Measurements from ENCODE around the gene PDE4D.

The PDE4D gene

GRCh38 chr5:59236986-59237385, 656.5 kb downstream of the PDE4D start:
- no peak for DNase-seq

- DNase-seq: no peak
Observed at GRCh38 chr5:59236448-59236847, 657.1 kb downstream of the PDE4D start.

- DNase-seq: no peak
Observed at GRCh38 chr5:59234236-59234635, 659.3 kb downstream of the PDE4D start.

GRCh38 chr5:59231221-59231931, 662.1 kb downstream of the PDE4D start:
- no peak for DNase-seq

DNA sequence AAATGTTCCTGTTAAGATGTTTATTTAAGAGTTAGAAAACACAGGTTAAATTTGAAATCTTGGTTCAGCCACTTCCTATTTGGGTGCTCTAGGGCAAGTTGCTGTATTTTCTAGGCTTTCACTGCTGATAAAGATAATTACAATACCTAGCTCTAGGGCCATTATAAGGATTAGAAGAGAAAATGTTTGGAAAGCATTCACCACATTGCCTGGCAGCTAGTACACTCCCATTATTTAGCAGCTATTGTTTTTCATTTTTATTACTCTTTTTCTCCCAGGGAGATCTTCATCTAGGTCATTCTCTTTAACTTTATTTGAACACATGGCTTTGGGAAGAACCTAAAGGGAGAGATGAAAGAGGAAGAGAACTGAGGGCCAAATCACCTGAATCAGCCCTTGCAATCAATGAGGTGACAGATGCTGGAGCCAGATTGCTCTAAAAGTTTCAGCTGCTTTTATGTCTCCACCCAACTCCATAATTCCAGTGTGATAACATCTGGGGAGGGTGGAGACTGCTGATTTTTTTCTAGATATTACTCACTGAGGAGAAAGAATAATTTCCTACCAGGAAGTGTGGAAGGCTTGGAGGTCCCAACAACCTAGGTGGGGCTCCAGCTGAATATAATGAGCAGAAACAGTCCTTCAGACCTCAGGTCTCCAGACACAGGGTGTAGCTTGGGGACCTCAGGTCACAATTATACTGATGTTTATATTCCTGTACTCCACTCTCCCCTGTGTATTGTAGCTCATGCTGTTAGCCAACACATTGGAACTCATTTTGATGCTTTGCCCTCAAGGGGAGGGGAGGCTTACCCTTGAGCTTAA, 670.6 kb downstream of the PDE4D start:
- DNase-seq: no peak

DNA sequence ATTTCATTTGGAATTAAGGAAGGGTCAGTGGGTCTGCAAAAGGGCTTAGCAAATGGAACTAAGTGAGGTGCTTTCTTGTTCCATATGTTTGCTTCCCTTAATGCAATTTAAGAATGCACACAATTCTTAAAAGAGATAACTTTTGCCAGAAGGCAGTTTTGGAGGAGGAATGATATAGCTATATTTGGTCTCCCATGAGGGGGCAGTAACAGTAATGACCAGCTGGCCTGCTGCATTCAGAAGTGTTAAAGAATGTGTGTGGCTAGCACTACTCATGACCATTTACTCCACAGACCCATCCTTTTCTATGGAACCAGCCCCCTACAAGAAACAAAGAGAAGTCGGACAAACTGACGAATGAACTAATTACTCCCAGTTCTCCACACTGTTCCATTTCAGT, 671.8 kb downstream of the PDE4D start:
- no peak for DNase-seq

DNA sequence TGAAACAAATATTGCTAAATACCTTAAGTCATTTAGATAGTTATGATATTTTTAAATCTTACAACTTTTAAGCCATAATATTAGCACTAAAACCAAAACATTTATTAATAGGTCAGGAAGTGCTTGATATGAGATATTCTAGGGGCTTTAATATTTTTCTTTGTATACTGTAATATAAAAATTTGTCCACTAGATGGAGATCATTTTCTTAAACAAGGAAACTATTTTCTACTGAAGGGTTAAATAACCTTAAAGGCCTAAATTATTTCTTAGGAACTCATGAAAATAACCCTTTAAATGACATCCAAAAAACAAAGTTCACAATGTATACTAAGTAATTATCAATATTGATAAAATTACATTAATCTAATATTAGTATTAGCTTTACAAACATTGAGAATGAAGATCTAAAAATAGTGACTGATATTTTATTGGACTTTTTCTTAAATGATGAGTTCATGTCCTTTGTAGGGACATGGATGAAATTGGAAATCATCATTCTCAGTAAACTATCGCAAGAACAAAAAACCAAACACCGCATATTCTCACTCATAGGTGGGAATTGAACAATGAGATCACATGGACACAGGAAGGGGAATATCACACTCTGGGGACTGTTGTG, 675.0 kb downstream of the PDE4D start:
- no peak for DNase-seq

DNA sequence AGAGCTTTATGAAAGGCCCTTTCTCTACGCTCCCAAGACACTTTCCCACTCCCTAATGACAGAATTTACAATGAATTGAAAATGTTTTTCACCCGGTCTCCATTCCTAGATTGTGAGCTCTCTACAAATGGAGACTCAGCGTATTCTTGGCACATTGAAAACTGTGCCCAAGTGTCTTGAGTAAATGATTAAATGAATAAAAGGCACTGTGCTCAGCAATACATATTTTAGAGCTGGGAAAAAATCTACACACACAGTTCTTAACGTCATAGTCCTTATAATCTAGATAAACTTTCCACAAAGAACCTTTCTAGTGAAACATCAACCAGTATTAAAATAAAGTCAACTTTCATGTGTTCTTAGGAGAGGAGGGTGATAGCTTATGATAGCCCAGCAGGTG, 676.7 kb downstream of the PDE4D start:
- no peak for DNase-seq

DNA sequence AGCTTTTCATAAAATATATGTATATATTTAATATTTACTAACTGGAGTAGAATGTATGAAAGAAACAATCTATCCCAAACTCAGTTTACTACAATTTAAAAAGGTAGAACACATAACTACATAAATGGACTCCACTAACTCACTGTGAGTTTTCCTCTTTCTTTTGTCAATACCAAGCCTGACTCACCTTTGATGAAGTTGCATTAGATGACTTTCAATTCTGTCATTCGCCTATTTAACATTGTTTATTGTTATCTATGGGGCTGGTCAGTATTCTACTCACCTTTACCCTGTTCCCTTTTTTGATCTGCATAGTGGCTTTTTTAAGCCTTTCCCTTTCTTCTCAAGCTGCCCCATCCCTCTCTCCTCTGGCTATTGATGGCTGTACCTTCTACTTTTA, 680.9 kb downstream of the PDE4D start:
- DNase-seq: no peak

DNA sequence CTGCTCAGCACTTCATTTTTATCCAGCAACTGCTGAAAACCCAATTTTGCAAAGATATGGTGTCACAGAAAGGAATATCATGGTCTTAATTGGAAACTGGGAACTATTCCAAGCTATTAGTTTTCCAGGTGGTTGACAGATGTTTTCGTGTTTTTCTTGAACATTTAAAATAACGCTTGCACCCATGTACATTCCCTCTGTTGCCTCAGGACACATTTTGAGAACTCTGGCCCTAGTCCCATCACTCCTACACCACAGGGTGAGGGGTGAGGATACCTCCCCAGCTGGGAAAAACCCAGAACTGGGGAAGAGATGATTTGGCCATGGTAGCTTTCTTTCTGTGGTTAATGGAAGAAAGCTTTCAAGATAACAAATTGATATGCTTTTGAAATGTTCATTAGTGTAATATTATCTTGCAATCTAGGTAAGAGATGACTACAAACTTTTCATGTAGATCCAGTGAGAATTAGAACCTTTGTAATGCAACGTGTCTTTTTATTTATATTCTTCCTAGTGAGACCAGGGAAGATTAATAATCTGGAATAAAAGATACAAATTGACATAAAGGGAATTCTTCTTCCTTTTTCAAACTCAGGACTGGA, 683.7 kb downstream of the PDE4D start:
- no peak for DNase-seq

DNA sequence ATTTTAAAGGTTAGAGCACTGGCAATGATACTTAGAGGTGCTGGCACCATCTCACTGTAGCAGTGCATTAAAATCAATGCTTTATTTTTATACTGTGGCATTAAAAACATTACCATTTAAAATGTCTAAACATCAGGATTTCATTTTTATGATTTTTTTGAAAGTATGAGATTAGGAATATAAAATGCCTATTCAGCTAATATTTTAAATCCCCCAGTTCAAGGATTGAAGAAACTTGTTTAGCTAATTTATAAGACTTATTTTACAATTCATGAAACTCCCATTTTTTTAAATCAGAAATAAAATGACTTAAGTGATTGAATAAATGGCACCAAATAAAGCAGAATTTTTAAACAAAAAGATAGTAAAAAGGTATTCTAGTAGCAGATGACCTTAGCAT, 685.1 kb downstream of the PDE4D start:
- no peak for DNase-seq

GRCh38 chr5:59207401-59207800, 686.1 kb downstream of the PDE4D start:
- no peak for DNase-seq

DNA sequence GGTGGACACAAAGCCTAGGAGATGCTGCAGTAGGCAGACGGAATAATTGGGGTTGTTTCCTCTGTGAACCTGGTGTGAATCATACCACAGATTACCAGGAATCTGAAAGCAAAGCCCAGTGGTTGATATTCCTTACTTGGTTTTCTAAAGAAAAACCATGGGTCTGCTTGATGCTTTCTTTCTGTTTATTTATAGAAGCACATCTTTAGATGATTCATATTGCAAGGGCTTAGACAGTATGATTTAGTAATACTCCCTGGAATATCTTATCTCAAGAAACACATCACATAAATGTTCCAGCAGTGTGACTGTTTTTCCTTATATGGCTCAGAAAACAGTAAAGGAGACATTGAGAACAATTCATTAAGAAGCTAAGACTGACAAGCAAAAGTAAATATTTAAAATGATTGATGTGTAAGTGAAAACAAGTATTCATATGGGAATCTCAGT, 687.4 kb downstream of the PDE4D start:
- no peak for DNase-seq

- DNase-seq: no peak
Observed at GRCh38 chr5:59204114-59204897, 689.2 kb downstream of the PDE4D start.

GRCh38 chr5:59199868-59200267, 693.7 kb downstream of the PDE4D start:
- DNase-seq: no peak

DNA sequence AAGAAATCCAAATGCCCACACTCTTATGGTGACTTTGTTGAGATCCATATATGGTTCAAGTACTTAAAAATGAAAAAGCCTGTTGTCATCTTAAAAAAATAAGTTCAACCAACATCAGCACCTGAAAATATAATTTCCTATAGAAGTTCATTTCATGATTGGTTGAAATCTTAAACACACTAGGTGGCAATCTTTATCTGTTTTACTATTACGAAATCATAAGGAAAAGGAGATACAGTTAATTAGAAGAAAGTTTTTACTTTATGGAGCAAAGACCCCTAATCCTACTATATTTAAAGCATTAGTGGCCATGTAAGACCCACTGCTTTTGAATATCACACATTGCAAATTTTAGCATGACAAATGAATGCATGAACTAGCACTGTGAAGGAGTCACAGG, 694.7 kb downstream of the PDE4D start:
- DNase-seq: no peak

GRCh38 chr5:59198365-59198764, 695.2 kb downstream of the PDE4D start:
- no peak for DNase-seq

DNA sequence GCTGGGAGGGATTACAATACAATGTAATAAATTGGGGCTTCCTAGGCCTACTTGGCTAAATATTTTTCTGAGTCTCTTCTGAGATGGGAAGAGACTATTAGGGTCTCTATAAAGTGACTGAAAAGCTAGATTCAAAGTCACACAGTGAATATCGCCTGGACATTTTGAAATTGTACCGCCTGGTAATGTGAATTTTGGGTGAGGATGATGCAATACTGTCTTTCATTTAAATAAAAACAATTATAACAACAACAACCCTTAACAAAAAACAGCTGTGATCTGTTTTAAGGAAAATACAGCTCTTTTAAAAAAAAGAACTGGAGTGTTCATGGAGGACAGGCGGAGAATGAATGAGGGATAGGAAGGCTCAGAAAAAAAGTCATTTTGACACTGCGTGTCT, 695.6 kb downstream of the PDE4D start:
- DNase-seq: no peak

GRCh38 chr5:59193616-59194319, 699.8 kb downstream of the PDE4D start:
- no peak for DNase-seq

DNA sequence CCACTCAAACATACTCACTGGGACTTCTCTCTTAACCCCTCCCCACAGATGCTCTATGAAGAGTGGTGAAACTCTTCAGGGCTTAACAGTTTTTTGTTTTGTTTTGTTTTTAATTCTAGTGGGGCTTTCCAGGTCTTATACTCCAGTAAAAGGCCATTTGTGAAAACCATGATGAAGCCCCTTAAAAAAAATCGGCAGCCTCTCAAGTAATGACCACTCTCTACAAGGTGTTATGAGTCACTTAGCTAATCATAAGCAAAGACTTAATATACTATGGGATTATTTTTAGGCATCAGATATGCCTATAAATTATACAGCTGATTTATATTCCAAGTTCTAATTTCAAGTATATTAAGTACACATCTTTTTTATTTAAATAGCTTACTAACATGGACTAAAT, 702.8 kb downstream of the PDE4D start:
- DNase-seq: no peak

DNA sequence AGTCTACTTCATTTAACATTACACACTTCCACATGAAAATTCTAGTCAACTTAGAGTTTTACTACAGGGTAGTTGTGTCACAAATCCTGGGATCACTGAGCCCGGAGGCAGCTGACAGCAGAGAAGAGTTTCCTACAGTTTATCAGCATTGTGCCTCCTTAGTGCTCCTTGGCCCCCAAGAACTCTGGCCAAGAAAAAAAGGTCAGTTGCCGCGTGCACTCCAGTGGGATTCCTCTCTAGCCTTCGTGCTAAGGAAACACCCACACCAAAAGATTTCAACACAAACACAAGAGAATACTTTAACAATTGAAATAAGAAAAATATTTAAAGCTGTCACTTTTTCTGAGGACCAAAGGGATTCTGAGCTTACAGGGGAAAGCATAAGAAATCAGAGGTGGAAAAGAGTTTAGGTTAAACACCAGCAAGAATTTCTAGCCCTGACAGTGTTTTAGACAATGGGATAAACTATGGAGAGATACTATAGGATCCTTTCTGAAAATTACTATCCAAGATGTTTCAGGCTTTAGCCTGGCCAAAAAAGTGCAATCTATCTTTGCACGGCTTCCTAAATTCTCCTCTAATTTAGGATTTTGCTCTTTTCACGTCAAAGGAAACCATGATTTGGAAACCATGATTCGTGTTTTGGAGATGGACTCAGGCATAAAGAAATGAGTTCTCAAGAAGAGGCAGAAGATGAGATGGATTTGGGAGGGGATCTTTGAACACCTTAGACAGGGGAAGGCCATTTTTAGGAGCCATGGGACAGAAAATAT, 703.9 kb downstream of the PDE4D start:
- no peak for DNase-seq
